GM21528 (cell line): ENCODE results near the gene ARHGAP29.

ENCODE experiments used
- ATAC-seq: cut with Tn5 transposase; IDR thresholded peaks from one replicate; pipeline ENCODE4 v1.9.1; 2021; ENCODE audit warnings: mild to moderate bottlenecking, moderate library complexity; ENCODE audit not compliant: unreplicated experiment, low FRiP score

The ARHGAP29 gene, protein sequence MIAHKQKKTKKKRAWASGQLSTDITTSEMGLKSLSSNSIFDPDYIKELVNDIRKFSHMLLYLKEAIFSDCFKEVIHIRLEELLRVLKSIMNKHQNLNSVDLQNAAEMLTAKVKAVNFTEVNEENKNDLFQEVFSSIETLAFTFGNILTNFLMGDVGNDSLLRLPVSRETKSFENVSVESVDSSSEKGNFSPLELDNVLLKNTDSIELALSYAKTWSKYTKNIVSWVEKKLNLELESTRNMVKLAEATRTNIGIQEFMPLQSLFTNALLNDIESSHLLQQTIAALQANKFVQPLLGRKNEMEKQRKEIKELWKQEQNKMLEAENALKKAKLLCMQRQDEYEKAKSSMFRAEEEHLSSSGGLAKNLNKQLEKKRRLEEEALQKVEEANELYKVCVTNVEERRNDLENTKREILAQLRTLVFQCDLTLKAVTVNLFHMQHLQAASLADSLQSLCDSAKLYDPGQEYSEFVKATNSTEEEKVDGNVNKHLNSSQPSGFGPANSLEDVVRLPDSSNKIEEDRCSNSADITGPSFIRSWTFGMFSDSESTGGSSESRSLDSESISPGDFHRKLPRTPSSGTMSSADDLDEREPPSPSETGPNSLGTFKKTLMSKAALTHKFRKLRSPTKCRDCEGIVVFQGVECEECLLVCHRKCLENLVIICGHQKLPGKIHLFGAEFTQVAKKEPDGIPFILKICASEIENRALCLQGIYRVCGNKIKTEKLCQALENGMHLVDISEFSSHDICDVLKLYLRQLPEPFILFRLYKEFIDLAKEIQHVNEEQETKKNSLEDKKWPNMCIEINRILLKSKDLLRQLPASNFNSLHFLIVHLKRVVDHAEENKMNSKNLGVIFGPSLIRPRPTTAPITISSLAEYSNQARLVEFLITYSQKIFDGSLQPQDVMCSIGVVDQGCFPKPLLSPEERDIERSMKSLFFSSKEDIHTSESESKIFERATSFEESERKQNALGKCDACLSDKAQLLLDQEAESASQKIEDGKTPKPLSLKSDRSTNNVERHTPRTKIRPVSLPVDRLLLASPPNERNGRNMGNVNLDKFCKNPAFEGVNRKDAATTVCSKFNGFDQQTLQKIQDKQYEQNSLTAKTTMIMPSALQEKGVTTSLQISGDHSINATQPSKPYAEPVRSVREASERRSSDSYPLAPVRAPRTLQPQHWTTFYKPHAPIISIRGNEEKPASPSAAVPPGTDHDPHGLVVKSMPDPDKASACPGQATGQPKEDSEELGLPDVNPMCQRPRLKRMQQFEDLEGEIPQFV

GRCh38 chr1:94237291-94238226 is at the start of gene ARHGAP29:
TSS of gene ARHGAP29 (minus strand) at chr1:94237584. CDS start at chr1:94231611, 5,973 bp downstream.
- ATAC-seq, result peak; percentile 81

- no peak for ATAC-seq
These were observed 49.6 kb upstream of the ARHGAP29 start for GRCh38 chr1:94286864-94287437.

- no peak for ATAC-seq
These were observed 47.8 kb upstream of the ARHGAP29 start for GRCh38 chr1:94285031-94285654.

DNA sequence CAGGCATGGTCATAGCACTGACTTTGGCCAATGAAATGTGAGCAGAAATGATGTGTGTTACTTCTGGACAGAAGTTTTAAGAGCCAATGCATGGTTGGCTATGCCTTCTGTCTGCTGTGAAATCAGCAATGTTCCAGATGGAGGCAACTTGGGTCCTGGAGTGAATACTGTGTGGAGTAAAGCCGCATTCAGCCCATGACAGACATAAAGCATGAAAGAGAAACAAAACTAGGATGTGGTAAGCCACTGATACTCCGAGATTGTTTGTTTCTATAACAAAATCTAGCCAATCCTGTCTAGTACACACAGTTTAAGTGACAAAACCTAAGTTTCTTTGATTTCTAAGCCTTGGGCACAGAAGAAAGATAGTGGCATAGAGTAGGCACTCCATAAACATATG is 47.1 kb upstream of the ARHGAP29 start:
- peak; percentile 79 for ATAC-seq

- no peak for ATAC-seq
These were observed 46.1 kb upstream of the ARHGAP29 start for GRCh38 chr1:94283462-94283861.

GRCh38 chr1:94282143-94282711 is 44.8 kb upstream of the ARHGAP29 start:
- no peak for ATAC-seq

DNA sequence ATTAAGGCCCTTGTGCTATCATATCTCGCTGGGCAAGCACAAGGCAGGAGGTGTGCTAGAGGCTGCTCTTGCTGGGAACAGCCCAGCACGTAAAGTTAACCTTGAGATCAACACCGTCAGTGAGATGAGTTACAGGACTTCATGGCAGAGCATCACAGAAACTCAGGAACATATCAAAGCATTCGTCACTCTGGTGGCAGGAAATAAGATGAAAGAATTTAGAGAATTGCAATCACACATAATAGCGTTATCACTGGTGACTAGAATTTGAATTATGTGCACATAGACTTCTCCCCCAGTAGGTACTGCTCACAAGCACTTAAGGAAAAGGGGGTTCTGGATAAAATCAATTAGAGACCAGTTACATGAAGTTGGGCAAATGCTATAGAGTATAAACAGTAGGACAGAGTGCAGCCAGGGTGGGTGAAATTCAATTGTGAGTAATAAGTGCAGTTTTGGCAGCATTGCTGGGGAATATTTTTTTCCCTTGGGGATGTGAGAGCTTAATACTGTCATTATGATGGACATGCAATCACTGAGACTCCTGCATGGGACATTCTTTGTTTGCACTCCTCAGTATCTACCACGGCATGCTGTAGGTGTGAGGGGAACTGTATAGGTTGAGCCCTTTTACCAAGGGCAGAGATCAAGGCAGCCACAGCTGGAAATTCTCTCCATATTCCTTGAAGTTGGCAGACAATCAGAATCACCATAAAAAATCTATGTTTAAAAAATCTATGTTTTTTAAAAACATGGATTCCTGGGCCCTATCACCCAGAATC is 44.2 kb upstream of the ARHGAP29 start:
- no peak for ATAC-seq

GRCh38 chr1:94280541-94280940 is 43.2 kb upstream of the ARHGAP29 start:
- no peak for ATAC-seq

DNA sequence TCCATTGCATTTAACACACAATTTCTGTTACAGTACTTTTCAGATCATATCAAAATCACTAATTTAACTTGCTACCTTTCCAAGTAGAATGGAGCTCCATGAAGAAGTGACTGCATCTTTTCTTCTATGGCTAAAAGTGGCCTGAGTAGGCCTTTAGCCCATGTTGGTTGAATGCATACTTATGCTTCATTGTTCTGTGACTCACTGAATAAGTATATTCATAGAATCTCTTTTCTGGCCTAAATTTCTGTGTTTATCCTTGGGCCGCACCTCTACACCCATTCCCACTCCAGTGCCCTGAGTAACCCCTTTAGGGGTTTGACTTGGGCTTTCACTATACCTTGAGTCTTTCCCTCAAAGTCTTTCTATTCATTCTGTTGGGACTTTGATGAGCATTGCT is 42.1 kb upstream of the ARHGAP29 start:
- no peak for ATAC-seq

GRCh38 chr1:94279038-94279437 is 41.7 kb upstream of the ARHGAP29 start:
- no peak for ATAC-seq

DNA sequence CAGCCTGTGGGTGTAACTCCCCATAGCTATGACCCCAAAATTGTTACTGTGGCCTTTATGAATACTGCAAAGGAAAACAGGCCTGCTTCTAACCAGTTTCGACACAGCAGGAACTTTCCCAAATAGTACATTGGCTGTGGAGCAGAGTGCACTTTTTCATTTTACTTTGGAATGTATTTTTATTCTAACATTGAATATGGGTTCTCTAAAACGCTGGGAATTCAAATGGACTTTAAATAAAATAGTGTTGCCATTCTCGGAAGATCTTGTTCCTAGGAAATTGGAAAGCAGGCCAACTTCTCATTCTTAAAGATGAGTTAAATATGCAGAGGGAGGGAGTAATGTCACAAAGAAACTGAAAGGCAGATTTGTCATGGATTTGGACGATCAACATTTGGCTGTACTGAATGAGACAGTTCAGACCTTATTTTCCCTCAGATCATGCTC is 39.6 kb upstream of the ARHGAP29 start:
- ATAC-seq, result no peak

DNA sequence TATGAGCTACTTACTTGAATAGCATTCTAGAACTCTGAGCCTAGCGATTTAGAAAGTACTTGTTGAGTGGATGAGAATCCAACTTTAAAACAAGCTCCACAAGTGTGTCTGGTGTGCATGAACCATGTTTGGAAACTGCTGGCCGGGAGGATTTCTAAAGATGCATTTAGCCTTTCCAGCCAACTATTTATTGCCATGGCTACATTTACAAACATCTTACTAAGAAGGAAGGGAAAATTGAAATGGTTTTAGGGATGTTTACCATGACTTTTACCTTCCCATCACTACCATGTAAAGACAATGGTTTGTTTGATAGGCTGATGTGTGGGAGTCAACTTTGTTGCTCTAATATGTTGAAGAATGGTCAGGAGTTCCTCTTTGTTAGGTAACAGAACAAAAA is 37.7 kb upstream of the ARHGAP29 start:
- no peak for ATAC-seq

GRCh38 chr1:94274561-94274960 is 37.2 kb upstream of the ARHGAP29 start:
- ATAC-seq, result no peak

- ATAC-seq, result no peak
These were observed 35.7 kb upstream of the ARHGAP29 start for GRCh38 chr1:94273111-94273510.

GRCh38 chr1:94272388-94272787 is 35.0 kb upstream of the ARHGAP29 start:
- ATAC-seq, result no peak

- ATAC-seq, result no peak
These were observed 34.0 kb upstream of the ARHGAP29 start for GRCh38 chr1:94271373-94271772.

- ATAC-seq, result no peak
These were observed 33.4 kb upstream of the ARHGAP29 start for GRCh38 chr1:94270801-94271203.

- no peak for ATAC-seq
These were observed 32.5 kb upstream of the ARHGAP29 start for GRCh38 chr1:94269921-94270320.
